ENCODE measurements around the gene ARFRP1.

DNA sequence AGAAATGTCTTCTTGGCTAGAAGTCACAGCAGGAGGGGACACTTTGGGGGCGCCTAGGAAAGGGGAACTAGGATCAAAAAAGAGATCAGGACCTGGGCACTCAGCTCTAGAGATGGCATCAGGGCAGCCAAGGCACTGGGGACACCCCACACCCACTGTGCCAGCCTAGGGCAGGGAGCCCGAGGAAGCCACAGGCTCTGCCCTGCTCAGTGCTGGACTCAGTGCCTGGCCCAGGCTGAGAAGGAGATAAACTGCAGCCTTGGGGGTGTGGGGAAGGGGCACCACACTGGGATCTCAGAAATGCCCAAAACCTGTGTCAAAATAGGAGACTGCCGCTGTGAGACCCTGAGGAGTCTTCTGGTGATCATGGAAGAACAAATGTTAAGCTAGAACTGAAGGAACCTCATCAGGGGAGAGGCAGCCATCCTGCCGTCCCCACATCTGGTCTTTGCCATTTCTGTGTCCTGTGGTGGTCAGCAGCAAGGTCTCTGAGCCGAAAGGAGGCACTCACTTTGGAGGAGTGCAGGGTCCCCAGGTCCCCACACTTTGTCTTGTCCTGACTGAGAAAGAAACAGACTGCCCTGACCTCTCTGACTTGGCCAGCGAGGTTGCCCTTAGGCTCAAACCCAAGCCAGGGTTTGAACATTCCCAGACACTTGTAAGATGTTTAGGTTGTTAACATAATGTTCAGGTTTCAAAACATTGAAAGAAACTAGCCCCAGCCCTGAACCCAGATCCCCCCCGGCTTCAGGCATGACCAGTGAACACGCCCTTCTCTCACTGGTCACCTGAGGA is 2.3 kb downstream of the ARFRP1 start:
- TF ChIP-seq, protein P1, sequence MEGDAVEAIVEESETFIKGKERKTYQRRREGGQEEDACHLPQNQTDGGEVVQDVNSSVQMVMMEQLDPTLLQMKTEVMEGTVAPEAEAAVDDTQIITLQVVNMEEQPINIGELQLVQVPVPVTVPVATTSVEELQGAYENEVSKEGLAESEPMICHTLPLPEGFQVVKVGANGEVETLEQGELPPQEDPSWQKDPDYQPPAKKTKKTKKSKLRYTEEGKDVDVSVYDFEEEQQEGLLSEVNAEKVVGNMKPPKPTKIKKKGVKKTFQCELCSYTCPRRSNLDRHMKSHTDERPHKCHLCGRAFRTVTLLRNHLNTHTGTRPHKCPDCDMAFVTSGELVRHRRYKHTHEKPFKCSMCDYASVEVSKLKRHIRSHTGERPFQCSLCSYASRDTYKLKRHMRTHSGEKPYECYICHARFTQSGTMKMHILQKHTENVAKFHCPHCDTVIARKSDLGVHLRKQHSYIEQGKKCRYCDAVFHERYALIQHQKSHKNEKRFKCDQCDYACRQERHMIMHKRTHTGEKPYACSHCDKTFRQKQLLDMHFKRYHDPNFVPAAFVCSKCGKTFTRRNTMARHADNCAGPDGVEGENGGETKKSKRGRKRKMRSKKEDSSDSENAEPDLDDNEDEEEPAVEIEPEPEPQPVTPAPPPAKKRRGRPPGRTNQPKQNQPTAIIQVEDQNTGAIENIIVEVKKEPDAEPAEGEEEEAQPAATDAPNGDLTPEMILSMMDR (IDR thresholded peaks at IDR 0.05) = no peak
- TF ChIP-seq POLR2AphosphoS5 (IDR thresholded peaks at IDR 0.05) = no peak
- TF ChIP-seq POLR2A (IDR thresholded peaks at IDR 0.05) = no peak
- TF ChIP-seq EP300 (IDR thresholded peaks at IDR 0.05; ENCODE audit: low read depth) = no peak

Data from transverse colon (tissue), 4 donors.